Astrocyte of the cerebellum (primary cell): ENCODE results near the gene BAIAP3.

Source experiments
- DNase-seq: peaks from one replicate; pipeline ENCODE4 v3.0.0-alpha.2; 2011; ENCODE audit warnings: low read depth
- H3K4me3 ChIP-seq: 2 replicates; pipeline ENCODE4 v1.5.1; 2011; ENCODE audit warnings: mild to moderate bottlenecking, low read depth, low read length, moderate library complexity
- in situ Hi-C: cut with HindIII; loops from 2 replicates; pipeline ENCODE4 v1.10.0; 2017; ENCODE audit warnings: low sequenced_read_pairs
- TF ChIP-seq, protein P1 (sequence below): IDR thresholded peaks from 2 replicates; pipeline ENCODE4 v1.5.1; 2012; ENCODE audit warnings: low read length, low read depth, moderate library complexity, mild to moderate bottlenecking; ENCODE audit errors: missing control alignments

BAIAP3 gene

DNA sequence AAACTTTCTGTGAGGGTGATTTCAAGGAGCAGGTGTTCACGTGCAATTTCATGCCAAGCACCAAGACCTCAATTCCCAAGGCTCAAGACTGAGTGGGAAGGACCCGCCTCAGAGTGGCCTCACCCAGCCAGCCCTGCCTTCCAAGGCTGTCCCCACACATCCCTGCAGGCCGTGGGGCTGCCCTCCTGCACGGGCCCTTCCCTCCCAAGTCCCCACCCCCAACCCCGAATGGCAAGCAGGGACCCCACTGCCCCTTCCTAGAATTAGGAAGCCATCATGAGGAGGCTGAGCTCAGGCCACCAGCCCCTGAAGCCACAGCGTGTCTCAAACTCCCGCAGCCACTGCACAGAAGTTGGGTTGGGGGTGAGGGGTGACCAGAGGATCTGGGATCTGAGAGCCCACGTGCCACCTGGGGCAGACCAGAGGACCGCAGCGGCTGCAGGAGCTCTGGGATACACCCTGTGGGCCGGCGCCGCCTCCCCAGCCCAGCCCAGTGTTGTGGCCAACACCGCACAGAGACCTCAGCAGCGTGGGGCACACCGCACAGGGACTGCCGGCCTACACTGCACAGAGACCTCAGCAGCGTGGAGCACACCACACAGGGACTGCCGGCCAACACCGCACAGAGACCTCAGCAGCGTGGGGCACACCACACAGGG lies 39.0 kb downstream of the BAIAP3 start:
- DNase-seq = no peak
- no peak overlapping the region for H3K4me3 ChIP-seq
- in situ Hi-C loops = no loop called here
- TF ChIP-seq, protein P1, sequence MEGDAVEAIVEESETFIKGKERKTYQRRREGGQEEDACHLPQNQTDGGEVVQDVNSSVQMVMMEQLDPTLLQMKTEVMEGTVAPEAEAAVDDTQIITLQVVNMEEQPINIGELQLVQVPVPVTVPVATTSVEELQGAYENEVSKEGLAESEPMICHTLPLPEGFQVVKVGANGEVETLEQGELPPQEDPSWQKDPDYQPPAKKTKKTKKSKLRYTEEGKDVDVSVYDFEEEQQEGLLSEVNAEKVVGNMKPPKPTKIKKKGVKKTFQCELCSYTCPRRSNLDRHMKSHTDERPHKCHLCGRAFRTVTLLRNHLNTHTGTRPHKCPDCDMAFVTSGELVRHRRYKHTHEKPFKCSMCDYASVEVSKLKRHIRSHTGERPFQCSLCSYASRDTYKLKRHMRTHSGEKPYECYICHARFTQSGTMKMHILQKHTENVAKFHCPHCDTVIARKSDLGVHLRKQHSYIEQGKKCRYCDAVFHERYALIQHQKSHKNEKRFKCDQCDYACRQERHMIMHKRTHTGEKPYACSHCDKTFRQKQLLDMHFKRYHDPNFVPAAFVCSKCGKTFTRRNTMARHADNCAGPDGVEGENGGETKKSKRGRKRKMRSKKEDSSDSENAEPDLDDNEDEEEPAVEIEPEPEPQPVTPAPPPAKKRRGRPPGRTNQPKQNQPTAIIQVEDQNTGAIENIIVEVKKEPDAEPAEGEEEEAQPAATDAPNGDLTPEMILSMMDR = no peak

DNA sequence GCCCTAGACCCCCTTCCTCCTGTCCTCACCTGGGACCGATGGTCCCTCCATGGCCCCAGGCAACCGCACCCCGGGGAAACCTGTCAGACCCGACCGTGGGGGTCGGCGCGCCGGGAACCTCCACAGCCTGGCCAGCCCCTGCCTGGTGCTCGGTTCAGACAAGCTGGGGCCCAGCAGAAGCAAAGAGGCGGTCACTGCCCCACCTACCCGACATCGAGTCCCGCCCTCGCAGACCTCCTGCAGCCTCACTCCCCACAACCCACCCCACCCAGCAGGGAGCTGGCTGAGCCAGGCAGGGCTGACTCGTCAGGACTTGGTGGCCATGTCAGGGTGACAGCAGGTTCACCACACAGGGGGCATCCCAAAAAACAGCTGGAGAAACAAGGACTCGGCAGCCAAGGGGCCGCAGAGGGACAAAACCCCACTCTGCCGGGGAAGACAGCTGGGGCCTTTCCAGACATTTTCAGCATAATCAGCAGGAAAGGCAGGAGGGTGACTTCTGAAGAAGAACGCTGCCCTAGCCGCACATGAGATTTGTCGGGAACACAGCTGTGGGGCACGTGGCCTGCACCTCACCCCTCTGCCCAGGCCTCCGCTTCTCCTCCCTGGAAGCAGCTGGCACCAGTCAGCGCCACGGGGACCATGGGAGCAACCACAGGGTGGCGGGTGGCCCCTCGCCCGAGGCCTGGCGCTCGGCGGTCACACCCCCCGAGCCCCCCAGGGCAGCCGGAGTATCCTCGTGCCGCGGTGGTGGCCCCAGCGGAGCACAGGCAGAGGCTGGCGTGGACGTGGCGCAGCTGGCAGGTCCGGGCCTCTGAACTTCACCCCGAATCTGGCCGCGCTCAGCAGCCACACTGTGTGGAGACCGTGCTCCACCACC lies 41.2 kb downstream of the BAIAP3 start:
- TF ChIP-seq, protein P1 = no peak
- no peak overlapping the region for H3K4me3 ChIP-seq
- DNase-seq = no peak
- in situ Hi-C loops = loop anchor here (25.0 kb wide), 2 partner anchors 87 to 113 kb away; partner anchors contain the start of genes CLCN7, PTX4 and TELO2

DNA sequence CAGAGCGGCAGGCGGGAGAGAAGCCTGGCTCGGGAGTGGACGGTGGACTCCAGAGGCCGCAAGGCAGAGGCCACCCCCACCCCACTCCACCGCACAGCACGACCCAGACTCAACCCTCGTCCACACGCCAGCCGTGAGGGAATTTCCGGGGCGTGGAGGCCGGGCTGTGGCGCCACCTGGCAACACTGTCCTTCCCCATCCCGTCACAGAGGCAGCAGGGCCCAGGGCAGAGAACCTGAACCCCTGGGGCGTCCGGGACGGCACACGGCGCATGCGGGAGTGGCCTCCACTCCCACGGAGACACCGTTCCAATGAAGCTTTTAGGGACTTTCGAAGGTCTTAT lies 41.8 kb downstream of the BAIAP3 start:
- TF ChIP-seq, protein P1 = no peak
- no peak overlapping the region for H3K4me3 ChIP-seq
- DNase-seq = no peak
- in situ Hi-C loops = loop anchor here (25.0 kb wide), 2 partner anchors 88 to 112 kb away; partner anchors contain the start of genes CLCN7, PTX4 and TELO2

DNA sequence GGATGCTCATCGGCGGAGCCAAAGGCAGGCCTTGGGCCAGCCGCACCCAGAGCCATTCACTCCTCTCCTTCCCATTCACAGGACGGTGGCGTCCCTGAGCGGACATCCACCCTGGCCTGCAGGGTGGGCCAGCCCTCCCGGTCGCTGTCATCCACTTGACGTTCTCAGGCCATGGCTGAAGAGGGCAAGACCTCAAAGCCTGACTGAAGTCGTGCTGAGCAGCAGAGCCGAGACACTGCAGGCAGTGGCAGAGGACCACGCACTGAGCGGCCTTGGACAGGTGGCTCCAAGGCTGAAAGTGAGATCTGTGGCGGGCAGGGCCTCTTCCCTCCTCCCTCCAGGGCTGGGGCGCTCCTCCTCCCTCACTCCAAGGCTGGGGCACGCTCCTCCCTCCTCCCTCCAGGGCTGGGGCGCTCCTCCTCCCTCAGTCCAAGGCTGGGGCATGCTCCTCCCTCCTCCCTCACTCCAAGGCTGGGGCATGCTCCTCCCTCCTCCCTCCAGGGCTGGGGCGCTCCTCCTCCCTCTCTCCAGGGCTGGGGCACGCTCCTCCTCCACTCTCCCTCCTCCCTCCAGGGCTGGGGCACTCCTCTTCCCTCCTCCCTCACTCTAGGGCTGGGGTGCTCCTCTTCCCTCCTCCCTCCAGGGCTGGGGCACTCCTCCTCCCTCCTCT lies 42.4 kb downstream of the BAIAP3 start:
- H3K4me3 ChIP-seq = no peak overlapping the region
- TF ChIP-seq, protein P1 = no peak
- no peak for DNase-seq
- in situ Hi-C loops = loop anchor here (25.0 kb wide), 2 partner anchors 89 to 111 kb away; partner anchors contain the start of genes CLCN7, PTX4 and TELO2

DNA sequence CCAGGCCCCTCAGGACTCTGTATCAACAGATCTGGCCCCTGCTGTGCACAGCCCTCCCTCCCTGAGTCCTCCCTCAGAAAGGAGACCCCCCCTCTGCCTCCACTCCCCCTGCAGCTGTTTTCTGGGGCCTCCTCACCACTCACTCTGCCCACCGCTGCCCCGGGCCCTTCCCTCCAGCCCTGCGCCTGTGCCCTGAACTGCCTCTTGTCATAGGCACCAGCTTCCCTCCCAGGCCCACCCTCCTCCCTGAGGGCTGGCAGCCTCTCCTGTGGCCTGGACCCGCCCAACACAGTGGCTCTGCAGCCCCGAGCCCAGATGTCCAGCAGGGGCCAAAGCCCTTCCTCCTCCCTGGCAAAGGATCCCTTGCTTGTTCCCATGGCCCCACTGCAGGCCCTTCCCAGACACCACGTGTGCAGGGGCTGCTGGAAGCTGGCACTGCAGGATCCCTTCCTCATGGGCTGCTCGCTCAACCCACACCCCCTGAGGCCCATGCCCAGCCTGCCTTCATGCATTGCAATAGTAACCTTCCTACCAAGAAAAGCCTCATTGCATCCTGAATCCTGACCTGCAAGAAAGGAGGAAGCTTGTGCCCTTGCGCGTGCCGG lies 44.1 kb downstream of the BAIAP3 start:
- DNase-seq = no peak
- in situ Hi-C loops = loop anchor here (25.0 kb wide), 2 partner anchors 90 to 110 kb away; partner anchors contain the start of genes CLCN7, PTX4 and TELO2
- TF ChIP-seq, protein P1 = no peak
- no peak overlapping the region for H3K4me3 ChIP-seq
